H9 (cell line): ENCODE measurements around the gene NEURL1. TPM values are rescaled to one million over a fixed set of nuclear protein-coding genes. Genes with fewer than 3 reads are reported as not detected.

Source experiments
- DNase-seq: peaks from one replicate; pipeline ENCODE4 v3.0.0-alpha.2; 2017
- H2AFZ ChIP-seq: one replicate; pipeline ENCODE4 v1.6.1; 2013; ENCODE audit warnings: mild to moderate bottlenecking, low read length, control low read depth, moderate library complexity
- H2AK5ac ChIP-seq: 2 replicates; pipeline ENCODE4 v1.6.1; 2013; ENCODE audit warnings: low read length, control low read depth, mixed read lengths; ENCODE audit not compliant: insufficient read length
- H2BK120ac ChIP-seq: one replicate; pipeline ENCODE4 v1.6.1; 2013; ENCODE audit warnings: low read depth, mild to moderate bottlenecking, low read length, control low read depth, inconsistent platforms; ENCODE audit not compliant: poor library complexity, severe bottlenecking
- H2BK12ac ChIP-seq: 2 replicates; pipeline ENCODE4 v1.6.1; 2013; ENCODE audit warnings: low read length, control low read depth, mixed read lengths, low read depth; ENCODE audit not compliant: insufficient read length
- H2BK15ac ChIP-seq: 2 replicates; pipeline ENCODE4 v1.6.1; 2013; ENCODE audit warnings: low read depth, low read length, control low read depth
- H2BK20ac ChIP-seq: one replicate; pipeline ENCODE4 v1.6.1; 2013; ENCODE audit warnings: low read depth, mild to moderate bottlenecking, low read length, control low read depth, inconsistent platforms; ENCODE audit not compliant: poor library complexity, severe bottlenecking
- H2BK5ac ChIP-seq: 2 replicates; pipeline ENCODE4 v1.6.1; 2013; ENCODE audit warnings: low read length, control low read depth, mixed read lengths; ENCODE audit not compliant: insufficient read length
- H3K14ac ChIP-seq: 2 replicates; pipeline ENCODE4 v1.6.1; 2013; ENCODE audit warnings: low read length, control low read depth; ENCODE audit not compliant: insufficient read depth
- H3K18ac ChIP-seq: 2 replicates; pipeline ENCODE4 v1.6.1; 2013; ENCODE audit warnings: low read depth, mild to moderate bottlenecking, mixed read lengths, low read length, control low read depth; ENCODE audit not compliant: insufficient read length
- H3K23ac ChIP-seq: 2 replicates; pipeline ENCODE4 v1.6.1; 2013; ENCODE audit warnings: low read length, control low read depth, mixed read lengths, low read depth; ENCODE audit not compliant: insufficient read length
- H3K23me2 ChIP-seq: 2 replicates; pipeline ENCODE4 v1.6.1; 2013; ENCODE audit warnings: low read depth, mild to moderate bottlenecking, mixed read lengths, low read length, control low read depth; ENCODE audit not compliant: insufficient read length, poor library complexity, severe bottlenecking
- H3K27ac ChIP-seq: 2 replicates; pipeline ENCODE4 v1.5.1; 2013; ENCODE audit warnings: low read length, control low read depth, mixed read lengths, low read depth; ENCODE audit not compliant: insufficient read length
- H3K27me3 ChIP-seq: 2 replicates; pipeline ENCODE4 v1.6.1; 2013; ENCODE audit warnings: low read length, control low read depth, inconsistent platforms; ENCODE audit not compliant: insufficient read depth
- H3K4ac ChIP-seq: 2 replicates; pipeline ENCODE4 v1.6.1; 2013; ENCODE audit warnings: low read depth, mild to moderate bottlenecking, control low read depth, inconsistent platforms, low read length, moderate library complexity
- H3K4me1 ChIP-seq: 2 replicates; pipeline ENCODE4 v1.6.1; 2013; ENCODE audit warnings: low read length, control low read depth, inconsistent platforms; ENCODE audit not compliant: insufficient read depth
- H3K4me2 ChIP-seq: 2 replicates; pipeline ENCODE4 v1.6.1; 2013; ENCODE audit warnings: low read length, control low read depth, mixed read lengths; ENCODE audit not compliant: insufficient read length, insufficient read depth
- H3K56ac ChIP-seq: 2 replicates; pipeline ENCODE4 v1.6.1; 2013; ENCODE audit warnings: low read depth, mild to moderate bottlenecking, mixed read lengths, low read length, control low read depth; ENCODE audit not compliant: insufficient read length
- H3K79me1 ChIP-seq: 2 replicates; pipeline ENCODE4 v1.6.1; 2013; ENCODE audit warnings: low read depth, mild to moderate bottlenecking, moderate library complexity, low read length, control low read depth, inconsistent platforms; ENCODE audit not compliant: insufficient read depth, poor library complexity, severe bottlenecking
- H3K79me2 ChIP-seq: 2 replicates; pipeline ENCODE4 v1.6.1; 2013; ENCODE audit warnings: low read length, control low read depth, inconsistent platforms; ENCODE audit not compliant: insufficient read depth
- H3K9ac ChIP-seq: 2 replicates; pipeline ENCODE4 v1.6.1; 2013; ENCODE audit warnings: low read length, control low read depth, mixed read lengths; ENCODE audit not compliant: insufficient read length; ENCODE audit errors: extremely low read depth
- H3K9me3 ChIP-seq: one replicate; pipeline ENCODE4 v1.6.1; 2013; ENCODE audit warnings: low read depth, low read length, inconsistent platforms; ENCODE audit not compliant: control insufficient read depth
- H3T11ph ChIP-seq: one replicate; pipeline ENCODE4 v1.6.1; 2013; ENCODE audit warnings: mild to moderate bottlenecking, low read length, control low read depth, inconsistent platforms
- H4K20me1 ChIP-seq: one replicate; pipeline ENCODE4 v1.6.1; 2013; ENCODE audit not compliant: control insufficient read depth, insufficient read length, insufficient read depth
- H4K5ac ChIP-seq: 2 replicates; pipeline ENCODE4 v1.6.1; 2013; ENCODE audit warnings: low read depth, mild to moderate bottlenecking, mixed read lengths, low read length, control low read depth; ENCODE audit not compliant: insufficient read length
- H4K8ac ChIP-seq: replicated peaks from 2 replicates; pipeline ENCODE4 v1.6.1; 2013; ENCODE audit warnings: low read length, control low read depth, mixed read lengths, low read depth; ENCODE audit not compliant: insufficient read length
- H4K91ac ChIP-seq: 2 replicates; pipeline ENCODE4 v1.6.1; 2013; ENCODE audit warnings: low read depth, mild to moderate bottlenecking, moderate library complexity, mixed read lengths, low read length, control low read depth; ENCODE audit not compliant: insufficient read length
- H3K27ac Mint-ChIP-seq, 3 experiments: 2 replicates in 2 of 3; 3 replicates in 1 of 3; pipeline ENCODE4 v1.8.0; 2020 to 2021; ENCODE audit warnings: mixed read lengths in 3 of 3, mild to moderate bottlenecking in 1 of 3, moderate library complexity in 1 of 3
- H3K27me3 Mint-ChIP-seq: 2 replicates; pipeline ENCODE4 v1.8.0; 2021; ENCODE audit warnings: low read depth, mild to moderate bottlenecking, moderate library complexity, mixed read lengths
- H3K36me3 Mint-ChIP-seq, 3 experiments: 2 replicates in 2 of 3; 3 replicates in 1 of 3; pipeline ENCODE4 v1.8.0; 2020 to 2021; ENCODE audit warnings: low read depth in 3 of 3, mixed read lengths in 3 of 3; ENCODE audit not compliant: insufficient read depth in 1 of 3
- H3K4me1 Mint-ChIP-seq, 2 experiments: 2 replicates each; pipeline ENCODE4 v1.8.0; 2020; ENCODE audit warnings: mixed read lengths in 2 of 2
- H3K4me3 Mint-ChIP-seq, 2 experiments: 2 replicates in 1 of 2; 3 replicates in 1 of 2; pipeline ENCODE4 v1.8.0; 2020 to 2021; ENCODE audit warnings: mild to moderate bottlenecking in 2 of 2, mixed read lengths in 2 of 2, moderate library complexity in 1 of 2
- H3K9me3 Mint-ChIP-seq, 2 experiments: 2 replicates in 1 of 2; 3 replicates in 1 of 2; pipeline ENCODE4 v1.8.0; 2020; ENCODE audit warnings: mild to moderate bottlenecking in 2 of 2, mixed read lengths in 2 of 2, moderate library complexity in 1 of 2
- CTCF ChIP-seq: fragments of 200-600 bp; sonication (generic); conservative IDR thresholded peaks from 3 replicates; pipeline ENCODE4 v1.8.0; 2021; ENCODE audit warnings: antibody characterized with exemption, mild to moderate bottlenecking
- WGBS: extraction: QIAGEN DNeasy Blood & Tissue Kit; methylation state at CpG from one replicate; pipeline ENCODE4 v1.1.7; 2013; ENCODE audit warnings: missing lambda C conversion rate, low lambda C conversion rate, mixed read lengths; ENCODE audit not compliant: insufficient read length; ENCODE audit errors: extremely low coverage; 5-methylcytosine and 5-hydroxymethylcytosine counted together
- total RNA-seq: library from RNA; stranded (reverse); gene quantifications from 2 replicates; pipeline ENCODE4 v1.2.1, GENCODE V29; 2021

NEURL1 gene
- total RNA-seq, 1 experiment from 2014 or later: 1.2 TPM

GRCh38 chr10:103445767-103446567, 47.5 kb upstream of the NEURL1 start:
- H4K91ac ChIP-seq: no peak overlapping the region
- no peaks in the 10 kb centered on the region for H3K79me2 ChIP-seq
- Mint-ChIP-seq H3K27me3 (no peaks in the 10 kb centered on the region), H3K27ac (no peak overlapping the region), H3K4me1 (peaks cover 2 to 3% of the 10 kb centered on the region in 2 experiments; a peak in 3 of 4 replicates), H3K9me3 (no peaks in the 10 kb centered on the region), H3K4me3 (no peak overlapping the region), H3K36me3 (peaks cover 35 to 78% (median 70%) of the 10 kb centered on the region in 3 experiments)
- TF ChIP-seq CTCF: no peak
- H3K23me2 ChIP-seq: no peaks in the 10 kb centered on the region
- no peak overlapping the region for H3K9ac ChIP-seq
- no peak overlapping the region for H2BK12ac ChIP-seq
- no peak overlapping the region for H2BK120ac ChIP-seq
- H3T11ph ChIP-seq: no peak overlapping the region
- no peak overlapping the region for H2BK20ac ChIP-seq
- no peak for DNase-seq
- H3K23ac ChIP-seq: no peak overlapping the region
- no peak overlapping the region for H3K4me2 ChIP-seq
- H3K79me1 ChIP-seq: no peaks in the 10 kb centered on the region
- H3K27me3 ChIP-seq: no peaks in the 10 kb centered on the region
- no peaks in the 10 kb centered on the region for H3K4me1 ChIP-seq
- no peak overlapping the region for H3K18ac ChIP-seq
- WGBS: no CpG with 5 or more reads among the region's 12 CpGs
- no peaks in the 10 kb centered on the region for H4K20me1 ChIP-seq
- no peak overlapping the region for H2AFZ ChIP-seq
- no peak overlapping the region for H2BK5ac ChIP-seq
- no peak overlapping the region for H3K14ac ChIP-seq
- no peak overlapping the region for H3K27ac ChIP-seq
- H3K9me3 ChIP-seq: no peaks in the 10 kb centered on the region
- H3K4ac ChIP-seq: no peak overlapping the region
- no peak overlapping the region for H3K56ac ChIP-seq
- H4K8ac ChIP-seq: no peak overlapping the region
- no peak overlapping the region for H2BK15ac ChIP-seq
- no peak overlapping the region for H4K5ac ChIP-seq
- no peak overlapping the region for H2AK5ac ChIP-seq
